Loucy (cell line): ENCODE data around the gene SH3BP4.

Experiments used
- EZH2phosphoT487 ChIP-seq: fragments of 200-600 bp; IDR thresholded peaks from 2 replicates; pipeline ENCODE4 v1.6.1; 2018; ENCODE audit warnings: antibody characterized with exemption, mild to moderate bottlenecking, moderate library complexity, borderline replicate concordance
- TF ChIP-seq, protein P1 (sequence below): fragments of 200-600 bp; sonication (generic); conservative IDR thresholded peaks from 2 replicates; pipeline ENCODE4 v1.5.1; 2014; ENCODE audit warnings: mild to moderate bottlenecking, antibody characterized with exemption, low read length

DNA sequence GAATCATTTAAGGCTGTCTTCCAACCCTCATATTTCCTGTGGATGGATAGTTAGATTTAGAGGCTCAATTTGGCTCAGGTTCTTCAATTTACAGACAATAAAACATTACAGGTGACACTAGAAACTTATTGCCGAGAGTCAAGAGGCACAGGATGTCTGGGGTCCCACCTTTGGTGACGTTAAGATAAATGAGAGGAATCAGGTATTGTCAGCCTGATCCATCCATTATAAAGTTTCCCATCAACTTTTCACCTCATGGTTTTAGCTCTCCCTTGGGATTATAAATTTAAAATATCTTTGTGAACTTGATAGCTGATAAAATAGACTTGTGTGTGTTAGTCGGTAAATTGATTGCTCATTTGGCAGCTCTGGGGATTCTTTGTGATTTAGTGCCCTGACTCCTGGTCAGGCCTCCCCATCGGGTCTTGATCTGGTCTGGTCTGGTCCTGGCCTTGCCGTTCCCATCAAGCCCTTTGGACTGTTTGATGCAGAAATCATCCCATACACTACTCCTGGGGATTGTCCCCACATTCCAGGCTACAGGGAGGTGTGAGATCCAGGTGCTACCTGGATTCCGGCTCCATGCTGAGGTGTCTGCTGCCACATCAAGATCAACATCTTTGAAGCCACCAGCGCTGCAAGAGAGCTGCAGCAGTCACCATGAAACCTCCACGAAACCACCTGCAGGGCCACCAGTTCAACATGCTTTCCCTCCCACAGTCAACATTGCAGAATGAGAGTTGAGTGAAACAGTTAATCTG, 130.9 kb downstream of the SH3BP4 start:
- TF ChIP-seq, protein P1, sequence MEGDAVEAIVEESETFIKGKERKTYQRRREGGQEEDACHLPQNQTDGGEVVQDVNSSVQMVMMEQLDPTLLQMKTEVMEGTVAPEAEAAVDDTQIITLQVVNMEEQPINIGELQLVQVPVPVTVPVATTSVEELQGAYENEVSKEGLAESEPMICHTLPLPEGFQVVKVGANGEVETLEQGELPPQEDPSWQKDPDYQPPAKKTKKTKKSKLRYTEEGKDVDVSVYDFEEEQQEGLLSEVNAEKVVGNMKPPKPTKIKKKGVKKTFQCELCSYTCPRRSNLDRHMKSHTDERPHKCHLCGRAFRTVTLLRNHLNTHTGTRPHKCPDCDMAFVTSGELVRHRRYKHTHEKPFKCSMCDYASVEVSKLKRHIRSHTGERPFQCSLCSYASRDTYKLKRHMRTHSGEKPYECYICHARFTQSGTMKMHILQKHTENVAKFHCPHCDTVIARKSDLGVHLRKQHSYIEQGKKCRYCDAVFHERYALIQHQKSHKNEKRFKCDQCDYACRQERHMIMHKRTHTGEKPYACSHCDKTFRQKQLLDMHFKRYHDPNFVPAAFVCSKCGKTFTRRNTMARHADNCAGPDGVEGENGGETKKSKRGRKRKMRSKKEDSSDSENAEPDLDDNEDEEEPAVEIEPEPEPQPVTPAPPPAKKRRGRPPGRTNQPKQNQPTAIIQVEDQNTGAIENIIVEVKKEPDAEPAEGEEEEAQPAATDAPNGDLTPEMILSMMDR: no peak
- no peak for TF ChIP-seq EZH2phosphoT487
